Caco-2 (cell line): Measurements from ENCODE around the gene RASGRF2. TPM values are rescaled to one million over a fixed set of nuclear protein-coding genes. Genes with fewer than 3 reads are reported as not detected.

Experiments
- BruUV-seq: library from RNA; stranded (reverse); fragments of 400-500 nt; replicated peaks from 2 replicates; lab custom pipeline; 2021; lab: Mats Ljungman, UMichigan
- CTCF ChIA-PET: fragments of 300-600 bp; sonication (Branson Sonifier 250); formaldehyde crosslinking; loops from one replicate; lab custom pipeline; 2022; ENCODE audit warnings: antibody characterized with exemption; lab: Charles Lee
- POLR2A ChIA-PET: fragments of 300-600 bp; sonication (Branson Sonifier 250); formaldehyde crosslinking; loops from one replicate; lab custom pipeline; 2022; ENCODE audit warnings: antibody characterized with exemption; lab: Charles Lee
- DNase-seq, 2 experiments: peaks; one replicate each; pipeline versions ENCODE4 v3.0.0 to v3.0.0-alpha.2; 2020 to 2022
- H3K27me3 ChIP-seq: replicated peaks from 2 replicates; pipeline ENCODE4 v1.6.0; 2011; ENCODE audit warnings: low read length; ENCODE audit not compliant: control insufficient read depth, insufficient read depth
- H3K36me3 ChIP-seq: 2 replicates; pipeline ENCODE4 v1.5.1; 2011; ENCODE audit warnings: low read length; ENCODE audit not compliant: control insufficient read depth, insufficient read depth
- H3K4me1 ChIP-seq: fragments of 250-450 bp; sonication (Bioruptor Pico); 2 replicates; pipeline ENCODE4 v1.5.1; 2020; ENCODE audit warnings: mild to moderate bottlenecking
- H3K4me3 ChIP-seq: 2 replicates; pipeline ENCODE4 v1.5.1; 2011; ENCODE audit warnings: low read depth, mild to moderate bottlenecking, control low read depth, low read length
- H3K9me3 ChIP-seq: fragments of 250-450 bp; sonication (Bioruptor Pico); 2 replicates; pipeline ENCODE4 v1.5.1; 2020; ENCODE audit warnings: mild to moderate bottlenecking, moderate library complexity
- H3K27ac Mint-ChIP-seq: one replicate; pipeline ENCODE4 v1.8.0; 2022; ENCODE audit warnings: mixed read lengths; ENCODE audit not compliant: unreplicated experiment
- H3K27me3 Mint-ChIP-seq: one replicate; pipeline ENCODE4 v1.8.0; 2022; ENCODE audit warnings: mixed read lengths; ENCODE audit not compliant: insufficient read depth, unreplicated experiment
- H3K36me3 Mint-ChIP-seq: one replicate; pipeline ENCODE4 v1.8.0; 2022; ENCODE audit warnings: mild to moderate bottlenecking, mixed read lengths; ENCODE audit not compliant: insufficient read depth, unreplicated experiment
- H3K4me1 Mint-ChIP-seq: one replicate; pipeline ENCODE4 v1.8.0; 2022; ENCODE audit warnings: low read depth, mixed read lengths; ENCODE audit not compliant: unreplicated experiment
- H3K4me3 Mint-ChIP-seq: one replicate; pipeline ENCODE4 v1.8.0; 2022; ENCODE audit warnings: mild to moderate bottlenecking, moderate library complexity, mixed read lengths; ENCODE audit not compliant: unreplicated experiment
- H3K9me3 Mint-ChIP-seq: one replicate; pipeline ENCODE4 v1.8.0; 2022; ENCODE audit warnings: mixed read lengths; ENCODE audit not compliant: unreplicated experiment
- CTCF ChIP-seq, 2 experiments: fragments of 200-600 bp in 1 of 2; IDR thresholded peaks; 1 replicate in 1 of 2; 2 replicates in 1 of 2; pipeline versions ENCODE4 v1.5.1 to v1.8.0; 2011 to 2022; ENCODE audit warnings: antibody characterized with exemption in 1 of 2, control low read depth in 1 of 2, inconsistent platforms in 1 of 2, low read depth in 1 of 2, low read length in 1 of 2, mild to moderate bottlenecking in 1 of 2, moderate library complexity in 1 of 2; ENCODE audit not compliant: insufficient read depth in 1 of 2, severe bottlenecking in 1 of 2, unreplicated experiment in 1 of 2
- intact Hi-C: fragments of 100-400 bp; cut with micrococcal nuclease; formaldehyde crosslinking; loops from one replicate; pipeline ENCODE4 v1.10.0; 2022; ENCODE audit not compliant: unreplicated experiment
- total RNA-seq: library from RNA; stranded (reverse); gene quantifications from 2 replicates; pipeline ENCODE4 v1.2.3, GENCODE V29; 2022

The RASGRF2 gene
- total RNA-seq, 1 experiment from 2014 or later = 23.1 TPM

DNA sequence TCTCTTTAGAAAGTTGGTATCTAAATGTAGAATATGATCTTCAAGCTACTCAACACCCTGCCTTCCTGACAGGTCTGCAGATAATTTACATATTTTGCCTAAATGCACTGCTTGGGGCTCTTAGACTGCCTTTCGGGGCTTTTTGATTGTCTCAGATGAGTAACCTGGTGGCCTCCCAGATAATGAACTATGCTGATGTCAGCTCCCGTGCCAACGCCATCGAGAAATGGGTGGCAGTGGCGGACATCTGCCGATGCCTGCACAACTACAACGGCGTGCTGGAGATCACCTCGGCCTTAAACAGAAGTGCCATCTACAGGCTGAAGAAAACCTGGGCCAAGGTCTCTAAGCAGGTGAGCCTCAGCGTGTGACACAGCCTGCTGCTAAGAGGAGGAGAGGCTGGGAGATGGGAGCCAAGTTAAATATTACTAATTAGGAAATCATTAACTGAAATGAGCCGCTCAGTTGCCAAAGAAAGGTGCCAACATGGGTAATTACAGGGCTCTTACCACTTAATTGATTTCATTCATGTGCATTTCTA lies 252.1 kb downstream of the RASGRF2 start:
- H3K4me3 ChIP-seq = no peak overlapping the region
- POLR2A ChIA-PET = no interaction called here
- CTCF ChIA-PET = no interaction called here
- intact Hi-C loops = no loop called here
- no peaks in the 10 kb centered on the region for H3K9me3 Mint-ChIP-seq
- peaks cover 11% of the 10 kb centered on the region for H3K36me3 Mint-ChIP-seq
- peak in 1 of 2 experiments; percentile 9 for TF ChIP-seq CTCF (IDR thresholded peaks at IDR 0.05; ENCODE audit: insufficient read depth in 1 of 2, low read depth in 1 of 2, low read length in 1 of 2, severe bottlenecking in 1 of 2, unreplicated experiment in 1 of 2)
- no TSS peak for BruUV-seq
- no peak overlapping the region for H3K4me3 Mint-ChIP-seq
- H3K27ac Mint-ChIP-seq = no peak overlapping the region
- no peaks in the 10 kb centered on the region for H3K9me3 ChIP-seq
- H3K36me3 ChIP-seq = no peaks in the 10 kb centered on the region
- H3K4me1 Mint-ChIP-seq = no peaks in the 10 kb centered on the region
- H3K27me3 Mint-ChIP-seq = no peaks in the 10 kb centered on the region
- no peaks in the 10 kb centered on the region for H3K4me1 ChIP-seq
- DNase-seq = peak in 1 of 2 experiments; percentile 30
- no peaks in the 10 kb centered on the region for H3K27me3 ChIP-seq

GRCh38 chr5:81213070-81213469 lies 252.9 kb downstream of the RASGRF2 start:
- CTCF ChIA-PET = no interaction called here
- TF ChIP-seq CTCF (IDR thresholded peaks at IDR 0.05; ENCODE audit: insufficient read depth in 1 of 2, low read depth in 1 of 2, low read length in 1 of 2, severe bottlenecking in 1 of 2, unreplicated experiment in 1 of 2) = no peak

DNA sequence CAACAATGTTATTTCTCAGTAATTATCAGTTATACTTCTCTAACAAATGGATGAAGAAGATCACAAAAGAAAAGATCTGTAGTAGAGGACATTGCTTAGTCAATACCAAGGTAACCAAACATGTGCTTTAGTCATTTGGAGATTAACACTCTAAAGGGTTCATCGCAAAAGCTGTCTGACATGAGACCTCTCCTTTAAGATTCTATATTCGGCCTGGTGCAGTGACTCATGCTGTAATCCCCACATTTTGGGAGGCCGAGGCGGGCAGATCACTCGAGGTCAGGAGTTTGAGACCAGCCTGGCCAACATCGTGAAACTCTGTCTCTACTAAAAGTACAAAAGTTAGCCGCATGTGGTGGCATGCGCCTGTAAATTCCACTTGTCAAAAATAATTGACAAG lies 254.7 kb downstream of the RASGRF2 start:
- no peaks in the 10 kb centered on the region for H3K4me1 Mint-ChIP-seq
- CTCF ChIA-PET = no interaction called here
- POLR2A ChIA-PET = no interaction called here

More at GRCh38 chr5:81213070-81213469, 252.9 kb downstream of the RASGRF2 start:
- Histone ChIP-seq H3K27me3 (no peaks in the 10 kb centered on the region), H3K9me3 (no peaks in the 10 kb centered on the region), H3K4me1 (no peaks in the 10 kb centered on the region), H3K4me3 (no peak overlapping the region), H3K36me3 (no peaks in the 10 kb centered on the region)
- POLR2A ChIA-PET = no interaction called here
- peaks cover 11% of the 10 kb centered on the region for H3K36me3 Mint-ChIP-seq
- BruUV-seq = no TSS peak
- DNase-seq = peak; percentile 23 to 45
- intact Hi-C loops = no loop called here
- no peaks in the 10 kb centered on the region for H3K4me1 Mint-ChIP-seq
- peak overlapping the region; percentile 25 for H3K27ac Mint-ChIP-seq
- no peak overlapping the region for H3K4me3 Mint-ChIP-seq
- no peaks in the 10 kb centered on the region for H3K27me3 Mint-ChIP-seq
- no peaks in the 10 kb centered on the region for H3K9me3 Mint-ChIP-seq

More for the DNA sequence above, 254.7 kb downstream of the RASGRF2 start:
- Mint-ChIP-seq H3K36me3 (peaks cover 11% of the 10 kb centered on the region), H3K27ac (no peak overlapping the region), H3K4me3 (no peak overlapping the region), H3K27me3 (no peaks in the 10 kb centered on the region), H3K9me3 (no peaks in the 10 kb centered on the region)
- H3K27me3 ChIP-seq = no peaks in the 10 kb centered on the region
- no peak for TF ChIP-seq CTCF (IDR thresholded peaks at IDR 0.05; ENCODE audit: insufficient read depth in 1 of 2, low read depth in 1 of 2, low read length in 1 of 2, severe bottlenecking in 1 of 2, unreplicated experiment in 1 of 2)
- no peaks in the 10 kb centered on the region for H3K9me3 ChIP-seq
- no TSS peak for BruUV-seq
- no peak for DNase-seq
- H3K36me3 ChIP-seq = no peaks in the 10 kb centered on the region
- no peak overlapping the region for H3K4me3 ChIP-seq
- intact Hi-C loops = no loop called here
- H3K4me1 ChIP-seq = no peaks in the 10 kb centered on the region
